Breast epithelium (tissue), 3 donors: ENCODE results near the gene NAGPA.

ENCODE experiments used
- CTCF ChIP-seq, 3 donors: fragments of 450-650 bp; IDR thresholded peaks; one replicate each; pipeline ENCODE4 v1.5.1; 2016 to 2017; ENCODE audit warnings: antibody characterized with exemption in 3 of 3, mild to moderate bottlenecking in 3 of 3, moderate library complexity in 3 of 3
- POLR2A ChIP-seq: fragments of 450-650 bp; IDR thresholded peaks from one replicate; pipeline ENCODE4 v1.6.1; 2016; ENCODE audit warnings: antibody characterized with exemption, mild to moderate bottlenecking, moderate library complexity
- POLR2AphosphoS5 ChIP-seq, 3 donors: sonication (generic); formaldehyde crosslinking; IDR thresholded peaks; one replicate each; pipeline ENCODE4 v1.6.1; 2017; ENCODE audit warnings: antibody characterized with exemption in 3 of 3

- TF ChIP-seq CTCF (IDR thresholded peaks at IDR 0.05), result no peak
- no peak for TF ChIP-seq POLR2AphosphoS5 (IDR thresholded peaks at IDR 0.05)
- no peak for TF ChIP-seq POLR2A
Observed at GRCh38 chr16:5002699-5003143, 31.0 kb downstream of the NAGPA start.
